NCI-H187 (cell line): ENCODE data around the gene TFAP2A.

ENCODE experiments used
- DNase-seq, 2 experiments: peaks; one replicate each; lab custom pipeline; 2025; lab: John Stamatoyannopoulos, UW

The TFAP2A gene

GRCh38 chr6:10412461-10413261, 2.2 kb downstream of the TFAP2A start:
- DNase-seq = no peak

GRCh38 chr6:10411971-10412460, 2.9 kb downstream of the TFAP2A start:
- DNase-seq = no peak

GRCh38 chr6:10411131-10411970, 3.5 kb downstream of the TFAP2A start:
- no peak for DNase-seq

GRCh38 chr6:10410207-10411050, 4.4 kb downstream of the TFAP2A start:
- DNase-seq = no peak

GRCh38 chr6:10409731-10410206, 5.1 kb downstream of the TFAP2A start:
- no peak for DNase-seq

- DNase-seq = no peak
Measured at GRCh38 chr6:10409233-10409721, 5.6 kb downstream of the TFAP2A start.

GRCh38 chr6:10408457-10408856, 6.4 kb downstream of the TFAP2A start:
- DNase-seq = no peak

- DNase-seq = no peak
Measured at GRCh38 chr6:10407674-10408054, 7.2 kb downstream of the TFAP2A start.

- no peak for DNase-seq
Measured at GRCh38 chr6:10407018-10407673, 7.7 kb downstream of the TFAP2A start.

GRCh38 chr6:10406556-10406955, 8.3 kb downstream of the TFAP2A start:
- DNase-seq = no peak

- no peak for DNase-seq
Measured at GRCh38 chr6:10405513-10405900, 9.4 kb downstream of the TFAP2A start.

- no peak for DNase-seq
Measured at GRCh38 chr6:10404799-10405512, 9.9 kb downstream of the TFAP2A start.

- peak; percentile 88 to 95 for DNase-seq
Measured at GRCh38 chr6:10404107-10404798, 10.6 kb downstream of the TFAP2A start.

GRCh38 chr6:10403385-10404106, 11.3 kb downstream of the TFAP2A start:
- DNase-seq = no peak

GRCh38 chr6:10402648-10403311, 12.1 kb downstream of the TFAP2A start:
- DNase-seq = no peak

GRCh38 chr6:10401632-10402223, 13.1 kb downstream of the TFAP2A start:
- no peak for DNase-seq

GRCh38 chr6:10401004-10401536, 13.8 kb downstream of the TFAP2A start:
- DNase-seq = no peak

GRCh38 chr6:10400330-10400729, 14.5 kb downstream of the TFAP2A start:
- no peak for DNase-seq
